ENCODE results near the gene RASSF5.
A peak's percentile ranks its signal among the peaks of the same experiment; 100 is the strongest.

RASSF5 gene

DNA sequence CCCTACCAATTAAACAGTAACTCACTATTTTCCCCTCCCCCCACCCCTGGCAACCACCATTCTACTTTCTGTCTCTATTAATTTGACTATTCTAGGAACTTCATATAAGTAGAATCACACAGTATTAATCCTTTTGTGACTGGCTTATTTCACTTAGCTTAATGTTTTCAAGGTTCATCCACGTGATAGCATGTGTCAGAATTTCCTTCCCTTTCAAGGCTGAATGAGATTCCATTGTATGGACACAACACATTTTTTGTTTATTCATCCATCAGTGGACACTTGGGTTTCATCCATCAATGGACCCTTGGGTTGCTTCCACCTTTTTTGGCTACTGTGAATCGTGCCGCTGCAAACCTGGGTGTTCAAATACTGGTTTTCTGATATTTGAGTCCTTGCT is 63.2 kb downstream of the RASSF5 start:
- Histone ChIP-seq H3K27ac (no peak overlapping the region), H3K9me3 (ENCODE audit: control insufficient read depth, low read length) (no peaks in the 10 kb centered on the region), H3K36me3 (ENCODE audit: control insufficient read depth, insufficient read depth, low read length) (no peaks in the 10 kb centered on the region), H3K79me2 (no peaks in the 10 kb centered on the region), H3K9ac (no peak overlapping the region), H3K27me3 (ENCODE audit: control insufficient read depth, insufficient read depth, low read length) (no peaks in the 10 kb centered on the region), H3K4me2 (ENCODE audit: low read length) (no peak overlapping the region), H3K4me3 (ENCODE audit: low read depth, low read length) (no peak overlapping the region), H2AFZ (no peak overlapping the region), H3K4me1 (no peaks in the 10 kb centered on the region)
- TF ChIP-seq, protein P1, sequence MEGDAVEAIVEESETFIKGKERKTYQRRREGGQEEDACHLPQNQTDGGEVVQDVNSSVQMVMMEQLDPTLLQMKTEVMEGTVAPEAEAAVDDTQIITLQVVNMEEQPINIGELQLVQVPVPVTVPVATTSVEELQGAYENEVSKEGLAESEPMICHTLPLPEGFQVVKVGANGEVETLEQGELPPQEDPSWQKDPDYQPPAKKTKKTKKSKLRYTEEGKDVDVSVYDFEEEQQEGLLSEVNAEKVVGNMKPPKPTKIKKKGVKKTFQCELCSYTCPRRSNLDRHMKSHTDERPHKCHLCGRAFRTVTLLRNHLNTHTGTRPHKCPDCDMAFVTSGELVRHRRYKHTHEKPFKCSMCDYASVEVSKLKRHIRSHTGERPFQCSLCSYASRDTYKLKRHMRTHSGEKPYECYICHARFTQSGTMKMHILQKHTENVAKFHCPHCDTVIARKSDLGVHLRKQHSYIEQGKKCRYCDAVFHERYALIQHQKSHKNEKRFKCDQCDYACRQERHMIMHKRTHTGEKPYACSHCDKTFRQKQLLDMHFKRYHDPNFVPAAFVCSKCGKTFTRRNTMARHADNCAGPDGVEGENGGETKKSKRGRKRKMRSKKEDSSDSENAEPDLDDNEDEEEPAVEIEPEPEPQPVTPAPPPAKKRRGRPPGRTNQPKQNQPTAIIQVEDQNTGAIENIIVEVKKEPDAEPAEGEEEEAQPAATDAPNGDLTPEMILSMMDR (IDR thresholded peaks at IDR 0.05): no peak

DNA sequence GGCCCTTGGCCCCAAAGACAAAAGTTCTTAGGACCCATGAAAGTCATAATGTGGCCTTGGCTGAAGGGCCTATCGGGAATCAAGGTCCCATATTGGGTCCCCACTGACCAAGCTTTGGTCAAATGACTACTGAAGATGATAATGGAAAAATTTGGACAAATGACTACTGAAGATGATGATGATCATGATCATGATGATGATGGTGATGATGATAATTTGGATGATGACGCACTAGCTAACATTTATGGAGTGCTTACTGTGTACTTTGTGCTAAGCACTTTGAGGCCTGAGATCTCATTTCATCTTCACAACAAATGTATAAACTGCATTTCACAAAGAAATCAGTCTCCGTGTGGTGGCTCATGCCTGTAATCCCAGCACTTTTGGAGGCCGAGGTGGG is 65.5 kb downstream of the RASSF5 start:
- H2AFZ ChIP-seq: no peak overlapping the region
- no peaks in the 10 kb centered on the region for H3K79me2 ChIP-seq
- TF ChIP-seq, protein P1 (IDR thresholded peaks at IDR 0.05): no peak
- no peak overlapping the region for H3K27ac ChIP-seq
- H3K9ac ChIP-seq: no peak overlapping the region
- H3K4me2 ChIP-seq (ENCODE audit: low read length): no peak overlapping the region
- H3K4me1 ChIP-seq: no peaks in the 10 kb centered on the region
- no peaks in the 10 kb centered on the region for H3K27me3 ChIP-seq (ENCODE audit: control insufficient read depth, insufficient read depth, low read length)
- no peaks in the 10 kb centered on the region for H3K36me3 ChIP-seq (ENCODE audit: control insufficient read depth, insufficient read depth, low read length)
- no peaks in the 10 kb centered on the region for H3K9me3 ChIP-seq (ENCODE audit: control insufficient read depth, low read length)
- H3K4me3 ChIP-seq (ENCODE audit: low read depth, low read length): no peak overlapping the region

DNA sequence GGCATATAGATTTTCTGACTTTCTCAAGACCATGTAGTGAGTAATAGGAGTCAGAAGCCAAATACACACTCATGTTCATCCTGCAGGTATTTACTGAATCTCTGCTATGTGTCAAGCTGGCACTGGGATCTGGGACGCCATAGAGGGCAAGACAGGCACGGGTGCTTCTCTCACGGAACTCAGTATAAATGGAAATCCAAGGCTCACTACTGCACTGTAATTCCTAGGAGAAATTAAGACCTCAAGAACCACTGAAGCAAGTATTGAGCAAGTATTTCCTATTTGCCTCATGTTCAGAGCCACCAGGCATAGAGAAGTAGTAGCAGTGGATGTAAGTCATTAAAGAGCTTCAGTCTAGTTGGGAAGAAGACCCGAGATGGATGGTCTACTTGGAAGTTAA is 66.0 kb downstream of the RASSF5 start:
- Histone ChIP-seq H2AFZ (no peak overlapping the region), H3K36me3 (ENCODE audit: control insufficient read depth, insufficient read depth, low read length) (no peaks in the 10 kb centered on the region), H3K27ac (no peak overlapping the region), H3K27me3 (ENCODE audit: control insufficient read depth, insufficient read depth, low read length) (no peaks in the 10 kb centered on the region), H3K79me2 (no peaks in the 10 kb centered on the region), H3K4me2 (ENCODE audit: low read length) (no peak overlapping the region), H3K9me3 (ENCODE audit: control insufficient read depth, low read length) (no peaks in the 10 kb centered on the region), H3K4me1 (no peaks in the 10 kb centered on the region), H3K9ac (no peak overlapping the region), H3K4me3 (ENCODE audit: low read depth, low read length) (no peak overlapping the region)
- TF ChIP-seq, protein P1 (IDR thresholded peaks at IDR 0.05): no peak

DNA sequence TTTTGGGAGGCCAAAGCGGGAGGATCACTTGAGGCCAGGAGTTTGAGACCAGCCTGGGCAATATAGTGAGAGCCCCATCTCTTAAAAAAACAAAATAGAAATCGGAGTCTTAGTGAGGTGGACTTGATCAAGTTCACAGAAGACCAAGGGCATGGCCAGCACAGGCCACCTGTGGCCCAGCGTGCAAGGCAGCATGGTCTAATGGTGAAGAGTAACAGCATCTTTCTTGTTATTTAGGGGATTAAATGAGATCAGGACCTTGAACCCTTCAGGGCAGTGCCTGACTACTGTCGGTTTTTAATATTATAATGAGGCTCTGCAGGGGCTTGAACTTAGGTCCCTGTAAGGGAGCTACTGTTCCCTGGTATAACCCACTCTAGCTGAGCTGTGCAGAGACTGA is 66.4 kb downstream of the RASSF5 start:
- Histone ChIP-seq H3K4me2 (ENCODE audit: low read length) (no peak overlapping the region), H3K27ac (no peak overlapping the region), H3K27me3 (ENCODE audit: control insufficient read depth, insufficient read depth, low read length) (no peaks in the 10 kb centered on the region), H3K4me3 (ENCODE audit: low read depth, low read length) (no peak overlapping the region), H2AFZ (no peak overlapping the region), H3K36me3 (ENCODE audit: control insufficient read depth, insufficient read depth, low read length) (no peaks in the 10 kb centered on the region), H3K9me3 (ENCODE audit: control insufficient read depth, low read length) (no peaks in the 10 kb centered on the region), H3K4me1 (no peaks in the 10 kb centered on the region), H3K9ac (no peak overlapping the region), H3K79me2 (no peaks in the 10 kb centered on the region)
- TF ChIP-seq, protein P1 (IDR thresholded peaks at IDR 0.05): no peak

DNA sequence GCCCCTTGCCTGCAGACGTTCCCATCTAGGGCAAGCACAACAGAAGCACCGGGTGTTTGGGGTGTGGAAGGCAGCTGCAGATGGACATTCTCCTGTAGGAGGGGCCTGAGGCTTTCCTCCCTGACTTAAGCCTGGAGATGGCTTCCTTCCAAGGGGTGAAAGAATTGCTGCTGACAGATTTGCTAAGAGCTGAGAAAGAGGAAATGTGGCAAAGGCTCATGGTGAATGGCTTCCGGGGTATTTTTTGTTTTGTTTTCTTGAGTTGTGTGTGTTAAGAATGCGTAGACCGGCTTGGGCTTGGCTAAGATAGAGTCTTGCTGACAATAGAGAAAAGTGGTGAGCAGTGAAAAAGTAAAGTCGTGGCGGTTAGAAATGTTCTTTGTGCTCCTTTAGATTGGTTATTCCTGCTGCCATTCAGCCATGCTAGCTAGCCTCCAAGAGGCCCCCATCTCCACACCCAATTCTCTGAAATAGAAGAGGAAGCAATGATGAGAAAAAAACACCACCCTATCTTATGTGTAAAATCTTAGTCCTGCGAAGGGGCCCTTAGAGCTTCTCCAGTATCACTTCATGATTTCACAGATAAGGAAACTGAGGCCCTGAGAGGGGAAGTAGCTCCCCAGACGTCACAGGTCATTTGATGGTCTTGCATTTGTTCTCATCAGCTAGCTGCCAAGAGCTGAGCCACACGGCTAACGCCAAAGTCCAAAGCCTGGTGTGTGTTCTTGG is 68.0 kb downstream of the RASSF5 start:
- Histone ChIP-seq H2AFZ (peak overlapping the region; percentile 23), H3K27me3 (ENCODE audit: control insufficient read depth, insufficient read depth, low read length) (no peaks in the 10 kb centered on the region), H3K4me1 (no peaks in the 10 kb centered on the region), H3K9ac (no peak overlapping the region), H3K36me3 (ENCODE audit: control insufficient read depth, insufficient read depth, low read length) (no peaks in the 10 kb centered on the region), H3K4me3 (ENCODE audit: low read depth, low read length) (no peak overlapping the region), H3K4me2 (ENCODE audit: low read length) (peak overlapping the region; percentile 46), H3K27ac (peak overlapping the region; percentile 39), H3K9me3 (ENCODE audit: control insufficient read depth, low read length) (no peaks in the 10 kb centered on the region), H3K79me2 (no peaks in the 10 kb centered on the region)
- TF ChIP-seq, protein P1 (IDR thresholded peaks at IDR 0.05): no peak
